GM18511 (cell line): ENCODE results near the gene MRPS16.

Source experiments
- ATAC-seq: cut with Tn5 transposase; IDR thresholded peaks from one replicate; pipeline ENCODE4 v1.9.1; 2021; ENCODE audit warnings: mild to moderate bottlenecking, moderate library complexity; ENCODE audit not compliant: unreplicated experiment

MRPS16 gene

DNA sequence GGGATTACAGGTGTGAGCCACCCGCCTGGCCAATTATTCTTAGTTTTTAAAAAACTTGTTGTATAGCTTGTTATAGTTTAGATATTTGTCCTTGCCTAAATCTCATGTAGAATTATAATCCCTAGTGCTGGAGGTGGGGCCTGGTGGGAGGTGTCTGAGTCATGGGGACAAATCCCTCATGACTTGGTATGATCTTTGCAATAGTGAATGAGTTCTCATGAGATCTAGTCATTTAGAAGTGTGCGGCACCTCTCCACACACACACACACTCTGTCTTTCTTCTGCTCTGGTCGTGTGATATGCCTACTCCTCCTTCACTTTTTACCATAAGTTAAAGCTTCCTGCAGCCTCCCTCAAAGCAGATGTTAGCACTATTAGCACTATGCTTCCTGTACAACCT is 47.4 kb downstream of the MRPS16 start:
- no peak for ATAC-seq
